Kidney capillary endothelial cell (primary cell): Measurements from ENCODE around the gene TTC28.
"Not testable (repeated sequence)": the region's sequence is repeated elsewhere in the genome, so short reads cannot be mapped to it uniquely, and the experiment has no call there.

Source experiments
- DNase-seq: peaks from one replicate; pipeline ENCODE4 v3.0.0-alpha.2; 2018; ENCODE audit warnings: low spot score

The TTC28 gene

GRCh38 chr22:28096161-28096560 lies 583.5 kb downstream of the TTC28 start:
- DNase-seq = no peak

- no peak for DNase-seq
Observed at GRCh38 chr22:28095316-28096095, 584.1 kb downstream of the TTC28 start.

GRCh38 chr22:28094771-28095170 lies 584.9 kb downstream of the TTC28 start:
- no peak for DNase-seq

GRCh38 chr22:28093711-28094110 lies 585.9 kb downstream of the TTC28 start:
- DNase-seq = no peak

GRCh38 chr22:28091486-28091885 lies 588.2 kb downstream of the TTC28 start:
- DNase-seq = no peak

GRCh38 chr22:28089541-28089940 lies 590.1 kb downstream of the TTC28 start:
- DNase-seq = not testable (repeated sequence)

GRCh38 chr22:28077166-28077565 lies 602.5 kb downstream of the TTC28 start:
- no peak for DNase-seq

- peak; percentile 61 for DNase-seq
Observed at GRCh38 chr22:28075358-28075981, 604.2 kb downstream of the TTC28 start.

- DNase-seq = no peak
Observed at GRCh38 chr22:28074526-28074925, 605.1 kb downstream of the TTC28 start.

GRCh38 chr22:28072066-28072465 lies 607.6 kb downstream of the TTC28 start:
- no peak for DNase-seq

GRCh38 chr22:28068826-28069225 lies 610.8 kb downstream of the TTC28 start:
- DNase-seq = no peak

- no peak for DNase-seq
Observed at GRCh38 chr22:28064920-28065319, 614.7 kb downstream of the TTC28 start.

- DNase-seq = no peak
Observed at GRCh38 chr22:28063656-28064055, 616.0 kb downstream of the TTC28 start.

GRCh38 chr22:28060594-28060993 lies 619.0 kb downstream of the TTC28 start:
- DNase-seq = not testable (repeated sequence)

- no peak for DNase-seq
Observed at GRCh38 chr22:28058036-28058435, 621.6 kb downstream of the TTC28 start.

GRCh38 chr22:28054819-28055208 lies 624.8 kb downstream of the TTC28 start:
- no peak for DNase-seq

GRCh38 chr22:28053896-28054818 lies 625.5 kb downstream of the TTC28 start:
- DNase-seq = no peak

GRCh38 chr22:28052825-28053269 lies 626.8 kb downstream of the TTC28 start:
- DNase-seq = no peak

GRCh38 chr22:28051787-28052356 lies 627.8 kb downstream of the TTC28 start:
- peak; percentile 58 for DNase-seq

- DNase-seq = peak; percentile 30
Observed at GRCh38 chr22:28051091-28051786, 628.4 kb downstream of the TTC28 start.

GRCh38 chr22:28048529-28048928 lies 631.1 kb downstream of the TTC28 start:
- no peak for DNase-seq

GRCh38 chr22:28047740-28048139 lies 631.9 kb downstream of the TTC28 start:
- no peak for DNase-seq
